GM23338 (cell line): ENCODE data around the gene HECTD2. TPM values are rescaled to one million over a fixed set of nuclear protein-coding genes. Genes with fewer than 3 reads are reported as not detected.

ENCODE experiments used
- ATAC-seq: fragments of 200-7000 bp; cut with Tn5 transposase; 3 replicates; pipeline ENCODE4 v1.9.1; 2020
- DNase-seq: peaks from one replicate; pipeline ENCODE4 v3.0.0-alpha.2; 2015; ENCODE audit warnings: low spot score
- H2AFZ ChIP-seq: fragments of 200-600 bp; sonication (generic); 2 replicates; pipeline ENCODE4 v1.8.0; 2016; ENCODE audit warnings: antibody characterized with exemption, mild to moderate bottlenecking, moderate library complexity
- H3F3A ChIP-seq: fragments of 200-600 bp; sonication (generic); replicated peaks from 2 replicates; pipeline ENCODE4 v1.8.0; 2017; ENCODE audit warnings: antibody characterized with exemption, mixed run types, low read depth
- H3K27ac ChIP-seq: fragments of 200-600 bp; sonication (generic); 2 replicates; pipeline ENCODE4 v1.6.1; 2016; ENCODE audit warnings: low read depth
- H3K27me3 ChIP-seq: fragments of 200-600 bp; sonication (generic); 2 replicates; pipeline ENCODE4 v1.8.0; 2016; ENCODE audit warnings: mild to moderate bottlenecking, mixed run types, moderate library complexity; ENCODE audit not compliant: insufficient read depth
- H3K36me3 ChIP-seq: fragments of 200-600 bp; sonication (generic); 2 replicates; pipeline ENCODE4 v1.8.0; 2016; ENCODE audit warnings: mild to moderate bottlenecking; ENCODE audit not compliant: insufficient read depth
- H3K4me1 ChIP-seq: fragments of 200-600 bp; sonication (generic); 2 replicates; pipeline ENCODE4 v1.8.0; 2016; ENCODE audit warnings: mild to moderate bottlenecking, moderate library complexity; ENCODE audit not compliant: insufficient read depth
- H3K4me2 ChIP-seq: fragments of 200-600 bp; sonication (generic); 2 replicates; pipeline ENCODE4 v1.7.1; 2017; ENCODE audit warnings: mixed run types
- H3K4me3 ChIP-seq: fragments of 200-600 bp; sonication (generic); 2 replicates; pipeline ENCODE4 v1.6.1; 2016; ENCODE audit warnings: mixed run types
- H3K79me2 ChIP-seq: fragments of 200-600 bp; sonication (generic); replicated peaks from 2 replicates; pipeline ENCODE4 v1.8.0; 2017; ENCODE audit warnings: mild to moderate bottlenecking; ENCODE audit not compliant: insufficient read depth
- H3K9me2 ChIP-seq: fragments of 200-600 bp; sonication (generic); 2 replicates; pipeline ENCODE4 v1.8.0; 2017; ENCODE audit not compliant: insufficient read depth
- H4K20me1 ChIP-seq: fragments of 200-600 bp; sonication (generic); replicated peaks from 2 replicates; pipeline ENCODE4 v1.8.0; 2017; ENCODE audit warnings: mild to moderate bottlenecking; ENCODE audit not compliant: insufficient read depth
- H3K27ac Mint-ChIP-seq: 2 replicates; pipeline ENCODE4 v1.8.0; 2020; ENCODE audit warnings: inconsistent platforms, mild to moderate bottlenecking, moderate library complexity, mixed read lengths
- H3K27me3 Mint-ChIP-seq: 3 replicates; pipeline ENCODE4 v1.8.0; 2022; ENCODE audit warnings: low read depth, mild to moderate bottlenecking, moderate library complexity, mixed read lengths, inconsistent platforms; ENCODE audit not compliant: insufficient read depth, poor library complexity
- H3K36me3 Mint-ChIP-seq: 3 replicates; pipeline ENCODE4 v1.8.0; 2021; ENCODE audit warnings: low read depth, mild to moderate bottlenecking, inconsistent platforms, moderate library complexity, mixed read lengths
- H3K4me1 Mint-ChIP-seq: 3 replicates; pipeline ENCODE4 v1.8.0; 2020; ENCODE audit warnings: mild to moderate bottlenecking, inconsistent platforms, mixed read lengths
- H3K4me3 Mint-ChIP-seq: 3 replicates; pipeline ENCODE4 v1.8.0; 2021; ENCODE audit warnings: moderate library complexity, mild to moderate bottlenecking, inconsistent platforms, mixed read lengths
- H3K9me3 Mint-ChIP-seq: 3 replicates; pipeline ENCODE4 v1.8.0; 2020; ENCODE audit warnings: moderate library complexity, mild to moderate bottlenecking, inconsistent platforms, mixed read lengths
- CREB1 ChIP-seq: fragments of 250-450 bp; sonication (Bioruptor Pico); IDR thresholded peaks from 2 replicates; pipeline ENCODE4 v1.5.0; 2020; ENCODE audit warnings: low read depth, mild to moderate bottlenecking, moderate library complexity
- ETS1 ChIP-seq: IDR thresholded peaks from 2 replicates; pipeline ENCODE4 v1.6.1; 2016; ENCODE audit warnings: antibody characterized with exemption
- EZH2 ChIP-seq: fragments of 200-600 bp; sonication (generic); IDR thresholded peaks from one replicate; pipeline ENCODE4 v1.8.0; 2017; ENCODE audit warnings: antibody characterized with exemption, mild to moderate bottlenecking, low read depth; ENCODE audit not compliant: unreplicated experiment
- EZH2phosphoT487 ChIP-seq: fragments of 200-600 bp; sonication (generic); IDR thresholded peaks from one replicate; pipeline ENCODE4 v1.8.1; 2018; ENCODE audit warnings: antibody characterized with exemption; ENCODE audit not compliant: unreplicated experiment
- JUNB ChIP-seq: IDR thresholded peaks from one replicate; pipeline ENCODE4 v1.6.1; 2016; ENCODE audit warnings: antibody characterized with exemption; ENCODE audit not compliant: unreplicated experiment
- NANOG ChIP-seq: IDR thresholded peaks from 2 replicates; pipeline ENCODE4 v1.6.1; 2016; ENCODE audit warnings: antibody characterized with exemption, borderline replicate concordance
- POLR2AphosphoS5 ChIP-seq: IDR thresholded peaks from 2 replicates; pipeline ENCODE4 v1.6.1; 2016; ENCODE audit warnings: antibody characterized with exemption, low read depth
- STAT1 ChIP-seq: IDR thresholded peaks from one replicate; pipeline ENCODE4 v1.6.1; 2016; ENCODE audit warnings: antibody characterized with exemption; ENCODE audit not compliant: unreplicated experiment
- ZNF114 ChIP-seq: fragments of 250-450 bp; sonication (Bioruptor Pico); IDR thresholded peaks from 2 replicates; pipeline ENCODE4 v1.5.0; 2020; ENCODE audit warnings: mild to moderate bottlenecking, moderate library complexity
- ZNF331 ChIP-seq: fragments of 250-450 bp; sonication (Bioruptor Pico); IDR thresholded peaks from 2 replicates; pipeline ENCODE4 v1.5.0; 2020; ENCODE audit warnings: low read depth, mild to moderate bottlenecking, moderate library complexity
- polyA plus RNA-seq: library from polyadenylated mRNA; unstranded; fragments of >200 nt; fragmentation: Nextera tagmentation; extraction: Ambion mirVana; gene quantifications from 2 replicates; pipeline ENCODE4 v1.2.1, GENCODE V29; 2016
- total RNA-seq: library from RNA; depleted of rRNA; stranded (reverse); fragments of >200 nt; shearing (Covaris generic); gene quantifications from 2 replicates; pipeline ENCODE4 v1.2.3, GENCODE V29; 2014
- TF ChIP-seq, protein P1 (sequence below): fragments of 250-450 bp; sonication (Bioruptor Pico); IDR thresholded peaks from 2 replicates; pipeline ENCODE4 v1.5.0; 2020; ENCODE audit warnings: mild to moderate bottlenecking, moderate library complexity
- TF ChIP-seq, protein P2 (sequence below), 2 experiments: fragments of 200-600 bp in 1 of 2; sonication (generic) in 1 of 2; conservative IDR thresholded peaks; 2 replicates each; pipeline versions ENCODE4 v1.5.1 to v1.6.1; 2016 to 2017; ENCODE audit warnings: antibody characterized with exemption in 2 of 2, low read depth in 2 of 2, mild to moderate bottlenecking in 2 of 2, moderate library complexity in 1 of 2
- TF ChIP-seq, protein P3 (sequence below): IDR thresholded peaks from one replicate; pipeline ENCODE4 v1.6.1; 2018; ENCODE audit warnings: antibody characterized with exemption; ENCODE audit not compliant: unreplicated experiment

Gene HECTD2
- total and polyA plus RNA-seq, 2 experiments from 2014 or later: 8.5 to 14.4 TPM

DNA sequence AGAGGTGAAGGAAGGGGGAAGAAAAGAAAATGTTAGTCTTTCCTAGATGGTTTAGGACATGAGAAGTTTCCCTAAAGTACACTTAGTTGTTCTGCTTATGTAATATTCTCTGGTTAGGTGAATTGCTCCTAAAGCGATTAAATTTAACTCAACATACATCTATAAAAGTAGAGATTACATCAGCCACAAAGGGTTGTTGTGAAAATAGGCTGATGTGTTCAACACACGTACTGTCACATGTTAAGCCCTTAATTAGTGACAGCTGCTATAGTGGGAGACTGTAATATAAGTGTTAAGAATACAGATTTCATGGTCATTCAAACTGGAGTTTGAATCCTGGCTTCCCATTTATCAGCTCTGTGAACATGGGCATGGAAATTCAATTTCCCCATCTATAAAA lies 12.8 kb downstream of the HECTD2 start:
- DNase-seq (no peak), ATAC-seq (no peak)
- no peaks in the 10 kb centered on the region for H3K27me3 ChIP-seq
- no peaks in the 10 kb centered on the region for H3K4me1 ChIP-seq
- Mint-ChIP-seq H3K4me3 (no peak overlapping the region), H3K4me1 (peaks cover 4% of the 10 kb centered on the region; the same call in 2 of the 3 replicates), H3K9me3 (no peaks in the 10 kb centered on the region), H3K27me3 (no peaks in the 10 kb centered on the region), H3K27ac (no peak overlapping the region), H3K36me3 (peaks cover 4% of the 10 kb centered on the region; the same call in 2 of the 3 replicates)
- peaks cover 14% of the 10 kb centered on the region; the same call in 1 of the 2 replicates for H3K79me2 ChIP-seq
- H3K36me3 ChIP-seq: no peaks in the 10 kb centered on the region
- TF ChIP-seq EZH2: no peak
- TF ChIP-seq NANOG: no peak
- no peak for TF ChIP-seq STAT1
- TF ChIP-seq ZNF331 (CRISPR knock-in tag): no peak
- TF ChIP-seq, protein P1, sequence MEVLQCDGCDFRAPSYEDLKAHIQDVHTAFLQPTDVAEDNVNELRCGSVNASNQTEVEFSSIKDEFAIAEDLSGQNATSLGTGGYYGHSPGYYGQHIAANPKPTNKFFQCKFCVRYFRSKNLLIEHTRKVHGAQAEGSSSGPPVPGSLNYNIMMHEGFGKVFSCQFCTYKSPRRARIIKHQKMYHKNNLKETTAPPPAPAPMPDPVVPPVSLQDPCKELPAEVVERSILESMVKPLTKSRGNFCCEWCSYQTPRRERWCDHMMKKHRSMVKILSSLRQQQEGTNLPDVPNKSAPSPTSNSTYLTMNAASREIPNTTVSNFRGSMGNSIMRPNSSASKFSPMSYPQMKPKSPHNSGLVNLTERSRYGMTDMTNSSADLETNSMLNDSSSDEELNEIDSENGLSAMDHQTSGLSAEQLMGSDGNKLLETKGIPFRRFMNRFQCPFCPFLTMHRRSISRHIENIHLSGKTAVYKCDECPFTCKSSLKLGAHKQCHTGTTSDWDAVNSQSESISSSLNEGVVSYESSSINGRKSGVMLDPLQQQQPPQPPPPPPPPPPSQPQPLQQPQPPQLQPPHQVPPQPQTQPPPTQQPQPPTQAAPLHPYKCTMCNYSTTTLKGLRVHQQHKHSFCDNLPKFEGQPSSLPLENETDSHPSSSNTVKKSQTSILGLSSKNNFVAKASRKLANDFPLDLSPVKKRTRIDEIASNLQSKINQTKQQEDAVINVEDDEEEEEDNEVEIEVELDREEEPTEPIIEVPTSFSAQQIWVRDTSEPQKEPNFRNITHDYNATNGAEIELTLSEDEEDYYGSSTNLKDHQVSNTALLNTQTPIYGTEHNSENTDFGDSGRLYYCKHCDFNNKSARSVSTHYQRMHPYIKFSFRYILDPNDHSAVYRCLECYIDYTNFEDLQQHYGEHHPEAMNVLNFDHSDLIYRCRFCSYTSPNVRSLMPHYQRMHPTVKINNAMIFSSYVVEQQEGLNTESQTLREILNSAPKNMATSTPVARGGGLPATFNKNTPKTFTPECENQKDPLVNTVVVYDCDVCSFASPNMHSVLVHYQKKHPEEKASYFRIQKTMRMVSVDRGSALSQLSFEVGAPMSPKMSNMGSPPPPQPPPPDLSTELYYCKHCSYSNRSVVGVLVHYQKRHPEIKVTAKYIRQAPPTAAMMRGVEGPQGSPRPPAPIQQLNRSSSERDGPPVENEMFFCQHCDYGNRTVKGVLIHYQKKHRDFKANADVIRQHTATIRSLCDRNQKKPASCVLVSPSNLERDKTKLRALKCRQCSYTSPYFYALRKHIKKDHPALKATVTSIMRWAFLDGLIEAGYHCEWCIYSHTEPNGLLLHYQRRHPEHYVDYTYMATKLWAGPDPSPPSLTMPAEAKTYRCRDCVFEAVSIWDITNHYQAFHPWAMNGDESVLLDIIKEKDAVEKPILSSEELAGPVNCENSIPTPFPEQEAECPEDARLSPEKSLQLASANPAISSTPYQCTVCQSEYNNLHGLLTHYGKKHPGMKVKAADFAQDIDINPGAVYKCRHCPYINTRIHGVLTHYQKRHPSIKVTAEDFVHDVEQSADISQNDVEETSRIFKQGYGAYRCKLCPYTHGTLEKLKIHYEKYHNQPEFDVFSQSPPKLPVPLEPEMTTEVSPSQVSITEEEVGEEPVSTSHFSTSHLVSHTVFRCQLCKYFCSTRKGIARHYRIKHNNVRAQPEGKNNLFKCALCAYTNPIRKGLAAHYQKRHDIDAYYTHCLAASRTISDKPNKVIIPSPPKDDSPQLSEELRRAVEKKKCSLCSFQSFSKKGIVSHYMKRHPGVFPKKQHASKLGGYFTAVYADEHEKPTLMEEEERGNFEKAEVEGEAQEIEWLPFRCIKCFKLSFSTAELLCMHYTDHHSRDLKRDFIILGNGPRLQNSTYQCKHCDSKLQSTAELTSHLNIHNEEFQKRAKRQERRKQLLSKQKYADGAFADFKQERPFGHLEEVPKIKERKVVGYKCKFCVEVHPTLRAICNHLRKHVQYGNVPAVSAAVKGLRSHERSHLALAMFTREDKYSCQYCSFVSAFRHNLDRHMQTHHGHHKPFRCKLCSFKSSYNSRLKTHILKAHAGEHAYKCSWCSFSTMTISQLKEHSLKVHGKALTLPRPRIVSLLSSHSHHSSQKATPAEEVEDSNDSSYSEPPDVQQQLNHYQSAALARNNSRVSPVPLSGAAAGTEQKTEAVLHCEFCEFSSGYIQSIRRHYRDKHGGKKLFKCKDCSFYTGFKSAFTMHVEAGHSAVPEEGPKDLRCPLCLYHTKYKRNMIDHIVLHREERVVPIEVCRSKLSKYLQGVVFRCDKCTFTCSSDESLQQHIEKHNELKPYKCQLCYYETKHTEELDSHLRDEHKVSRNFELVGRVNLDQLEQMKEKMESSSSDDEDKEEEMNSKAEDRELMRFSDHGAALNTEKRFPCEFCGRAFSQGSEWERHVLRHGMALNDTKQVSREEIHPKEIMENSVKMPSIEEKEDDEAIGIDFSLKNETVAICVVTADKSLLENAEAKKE (CRISPR knock-in tag): no peak
- TF ChIP-seq, protein P2, sequence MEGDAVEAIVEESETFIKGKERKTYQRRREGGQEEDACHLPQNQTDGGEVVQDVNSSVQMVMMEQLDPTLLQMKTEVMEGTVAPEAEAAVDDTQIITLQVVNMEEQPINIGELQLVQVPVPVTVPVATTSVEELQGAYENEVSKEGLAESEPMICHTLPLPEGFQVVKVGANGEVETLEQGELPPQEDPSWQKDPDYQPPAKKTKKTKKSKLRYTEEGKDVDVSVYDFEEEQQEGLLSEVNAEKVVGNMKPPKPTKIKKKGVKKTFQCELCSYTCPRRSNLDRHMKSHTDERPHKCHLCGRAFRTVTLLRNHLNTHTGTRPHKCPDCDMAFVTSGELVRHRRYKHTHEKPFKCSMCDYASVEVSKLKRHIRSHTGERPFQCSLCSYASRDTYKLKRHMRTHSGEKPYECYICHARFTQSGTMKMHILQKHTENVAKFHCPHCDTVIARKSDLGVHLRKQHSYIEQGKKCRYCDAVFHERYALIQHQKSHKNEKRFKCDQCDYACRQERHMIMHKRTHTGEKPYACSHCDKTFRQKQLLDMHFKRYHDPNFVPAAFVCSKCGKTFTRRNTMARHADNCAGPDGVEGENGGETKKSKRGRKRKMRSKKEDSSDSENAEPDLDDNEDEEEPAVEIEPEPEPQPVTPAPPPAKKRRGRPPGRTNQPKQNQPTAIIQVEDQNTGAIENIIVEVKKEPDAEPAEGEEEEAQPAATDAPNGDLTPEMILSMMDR (conservative IDR thresholded peaks at IDR 0.05; ENCODE audit: low read depth in 2 of 2): no peak
- no peak for TF ChIP-seq POLR2AphosphoS5
- TF ChIP-seq ZNF114 (CRISPR knock-in tag): no peak
- TF ChIP-seq ETS1: no peak
- no peak for TF ChIP-seq EZH2phosphoT487
- TF ChIP-seq JUNB: no peak
- TF ChIP-seq, protein P3, sequence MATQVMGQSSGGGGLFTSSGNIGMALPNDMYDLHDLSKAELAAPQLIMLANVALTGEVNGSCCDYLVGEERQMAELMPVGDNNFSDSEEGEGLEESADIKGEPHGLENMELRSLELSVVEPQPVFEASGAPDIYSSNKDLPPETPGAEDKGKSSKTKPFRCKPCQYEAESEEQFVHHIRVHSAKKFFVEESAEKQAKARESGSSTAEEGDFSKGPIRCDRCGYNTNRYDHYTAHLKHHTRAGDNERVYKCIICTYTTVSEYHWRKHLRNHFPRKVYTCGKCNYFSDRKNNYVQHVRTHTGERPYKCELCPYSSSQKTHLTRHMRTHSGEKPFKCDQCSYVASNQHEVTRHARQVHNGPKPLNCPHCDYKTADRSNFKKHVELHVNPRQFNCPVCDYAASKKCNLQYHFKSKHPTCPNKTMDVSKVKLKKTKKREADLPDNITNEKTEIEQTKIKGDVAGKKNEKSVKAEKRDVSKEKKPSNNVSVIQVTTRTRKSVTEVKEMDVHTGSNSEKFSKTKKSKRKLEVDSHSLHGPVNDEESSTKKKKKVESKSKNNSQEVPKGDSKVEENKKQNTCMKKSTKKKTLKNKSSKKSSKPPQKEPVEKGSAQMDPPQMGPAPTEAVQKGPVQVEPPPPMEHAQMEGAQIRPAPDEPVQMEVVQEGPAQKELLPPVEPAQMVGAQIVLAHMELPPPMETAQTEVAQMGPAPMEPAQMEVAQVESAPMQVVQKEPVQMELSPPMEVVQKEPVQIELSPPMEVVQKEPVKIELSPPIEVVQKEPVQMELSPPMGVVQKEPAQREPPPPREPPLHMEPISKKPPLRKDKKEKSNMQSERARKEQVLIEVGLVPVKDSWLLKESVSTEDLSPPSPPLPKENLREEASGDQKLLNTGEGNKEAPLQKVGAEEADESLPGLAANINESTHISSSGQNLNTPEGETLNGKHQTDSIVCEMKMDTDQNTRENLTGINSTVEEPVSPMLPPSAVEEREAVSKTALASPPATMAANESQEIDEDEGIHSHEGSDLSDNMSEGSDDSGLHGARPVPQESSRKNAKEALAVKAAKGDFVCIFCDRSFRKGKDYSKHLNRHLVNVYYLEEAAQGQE: no peak
- TF ChIP-seq CREB1 (CRISPR knock-in tag): no peak
- no peaks in the 10 kb centered on the region for H3K9me2 ChIP-seq
- no peak overlapping the region for H3K4me2 ChIP-seq
- H2AFZ ChIP-seq: no peak overlapping the region
- no peak overlapping the region for H3K4me3 ChIP-seq
- no peaks in the 10 kb centered on the region for H3F3A ChIP-seq
- no peak overlapping the region for H3K27ac ChIP-seq
- H4K20me1 ChIP-seq: no peaks in the 10 kb centered on the region
